ENCODE measurements around the gene SAYSD1. TPM values are rescaled to one million over a fixed set of nuclear protein-coding genes. Genes with fewer than 3 reads are reported as not detected.

SAYSD1 gene
- total and polyA plus RNA-seq, 2 donors from 2014 or later: 17.1 to 20.4 TPM

- H3K9me3 ChIP-seq (ENCODE audit: control insufficient read depth in 2 of 3, insufficient read depth in 1 of 3, low read length in 3 of 3): no peaks in the 10 kb centered on the region
- H3K9ac ChIP-seq (ENCODE audit: low read length in 3 of 3): no peak overlapping the region
- H3K4me1 ChIP-seq (ENCODE audit: control insufficient read depth in 2 of 3, insufficient read depth in 2 of 3, low read depth in 1 of 3, low read length in 3 of 3): no peaks in the 10 kb centered on the region
- no peak for DNase-seq
- no peak overlapping the region for H3K27ac ChIP-seq (ENCODE audit: low read depth in 2 of 2, low read length in 2 of 2)
- intact Hi-C loops (cut with DNase I): no loop called here
- no peak for FAIRE-seq
- no peaks in the 10 kb centered on the region for H3K36me3 ChIP-seq (ENCODE audit: control insufficient read depth in 2 of 3, insufficient read depth in 3 of 3, low read length in 3 of 3)
- H3K27me3 ChIP-seq (ENCODE audit: control insufficient read depth, insufficient read depth, low read length): no peaks in the 10 kb centered on the region
- H3K4me3 ChIP-seq (ENCODE audit: low read length in 3 of 3): no peak overlapping the region
- no peak for TF ChIP-seq CTCF (IDR thresholded peaks at IDR 0.05; ENCODE audit: borderline replicate concordance, extremely low read depth, insufficient read depth)
These were observed 38.1 kb downstream of the SAYSD1 start for GRCh38 chr6:39076623-39077535.

- DNase-seq: no peak
These were observed 39.0 kb downstream of the SAYSD1 start for GRCh38 chr6:39075807-39076622.

GRCh38 chr6:39075010-39075686, 39.8 kb downstream of the SAYSD1 start:
- no peak for FAIRE-seq

More at GRCh38 chr6:39075807-39076622, 39.0 kb downstream of the SAYSD1 start:
- no peaks in the 10 kb centered on the region for H3K9me3 ChIP-seq (ENCODE audit: control insufficient read depth in 2 of 3, insufficient read depth in 1 of 3, low read length in 3 of 3)
- H3K4me1 ChIP-seq (ENCODE audit: control insufficient read depth in 2 of 3, insufficient read depth in 2 of 3, low read depth in 1 of 3, low read length in 3 of 3): no peaks in the 10 kb centered on the region
- H3K27ac ChIP-seq (ENCODE audit: low read depth in 2 of 2, low read length in 2 of 2): no peak overlapping the region
- H3K36me3 ChIP-seq (ENCODE audit: control insufficient read depth in 2 of 3, insufficient read depth in 3 of 3, low read length in 3 of 3): no peaks in the 10 kb centered on the region
- no peak for FAIRE-seq
- H3K27me3 ChIP-seq (ENCODE audit: control insufficient read depth, insufficient read depth, low read length): no peaks in the 10 kb centered on the region
- no peak overlapping the region for H3K9ac ChIP-seq (ENCODE audit: low read length in 3 of 3)
- intact Hi-C loops (cut with DNase I): no loop called here
- H3K4me3 ChIP-seq (ENCODE audit: low read length in 3 of 3): no peak overlapping the region
- TF ChIP-seq CTCF (IDR thresholded peaks at IDR 0.05; ENCODE audit: borderline replicate concordance, extremely low read depth, insufficient read depth): no peak

More at GRCh38 chr6:39075010-39075686, 39.8 kb downstream of the SAYSD1 start:
- no peak overlapping the region for H3K27ac ChIP-seq (ENCODE audit: low read depth in 2 of 2, low read length in 2 of 2)
- no peaks in the 10 kb centered on the region for H3K4me1 ChIP-seq (ENCODE audit: control insufficient read depth in 2 of 3, insufficient read depth in 2 of 3, low read depth in 1 of 3, low read length in 3 of 3)
- no peak overlapping the region for H3K4me3 ChIP-seq (ENCODE audit: low read length in 3 of 3)
- intact Hi-C loops (cut with DNase I): no loop called here
- H3K36me3 ChIP-seq (ENCODE audit: control insufficient read depth in 2 of 3, insufficient read depth in 3 of 3, low read length in 3 of 3): no peaks in the 10 kb centered on the region
- H3K27me3 ChIP-seq (ENCODE audit: control insufficient read depth, insufficient read depth, low read length): no peaks in the 10 kb centered on the region
- H3K9ac ChIP-seq (ENCODE audit: low read length in 3 of 3): no peak overlapping the region
- TF ChIP-seq CTCF (IDR thresholded peaks at IDR 0.05; ENCODE audit: borderline replicate concordance, extremely low read depth, insufficient read depth): no peak
- no peak for DNase-seq
- peaks cover 0 to 1% (median 0%) of the 10 kb centered on the region in 3 donors for H3K9me3 ChIP-seq (ENCODE audit: control insufficient read depth in 2 of 3, insufficient read depth in 1 of 3, low read length in 3 of 3)

Measured in kidney (tissue), 14 donors.